SK-N-SH treated with all-trans-retinoic acid at 6 μM for 48 hours (cell line): ENCODE results near the gene SLX4IP.

Source experiments
- ATAC-seq: fragments of 200-7000 bp; cut with Tn5 transposase; 3 replicates; pipeline ENCODE4 v1.9.1; 2020; ENCODE audit warnings: mild to moderate bottlenecking, moderate library complexity
- ARNTL ChIP-seq: fragments of 450-650 bp; formaldehyde crosslinking; IDR thresholded peaks from 2 replicates; pipeline ENCODE4 v1.5.0; 2020; ENCODE audit warnings: low read depth, mild to moderate bottlenecking, moderate library complexity, borderline replicate concordance
- CREB5 ChIP-seq: fragments of 250-450 bp; sonication (Bioruptor Pico); IDR thresholded peaks from 2 replicates; pipeline ENCODE4 v1.5.1; 2020; ENCODE audit warnings: low read depth, mild to moderate bottlenecking, moderate library complexity
- CSDC2 ChIP-seq: fragments of 250-450 bp; sonication (Bioruptor Pico); IDR thresholded peaks from 2 replicates; pipeline ENCODE4 v1.5.0; 2020; ENCODE audit warnings: mild to moderate bottlenecking, moderate library complexity
- CSRNP3 ChIP-seq: fragments of 250-450 bp; sonication (Bioruptor Pico); IDR thresholded peaks from 2 replicates; pipeline ENCODE4 v1.5.1; 2021; ENCODE audit warnings: mild to moderate bottlenecking, moderate library complexity
- ESRRG ChIP-seq: fragments of 250-450 bp; sonication (Bioruptor Pico); IDR thresholded peaks from 2 replicates; pipeline ENCODE4 v1.6.1; 2021; ENCODE audit warnings: mild to moderate bottlenecking
- GLIS3 ChIP-seq: fragments of 250-450 bp; sonication (Bioruptor Pico); IDR thresholded peaks from 2 replicates; pipeline ENCODE4 v1.5.0; 2020; ENCODE audit warnings: mild to moderate bottlenecking, moderate library complexity
- OSR1 ChIP-seq: fragments of 250-450 bp; sonication (Bioruptor Pico); IDR thresholded peaks from 2 replicates; pipeline ENCODE4 v1.8.0; 2022; ENCODE audit warnings: moderate library complexity, mild to moderate bottlenecking, inconsistent platforms
- PATZ1 ChIP-seq: fragments of 250-450 bp; sonication (Bioruptor Pico); IDR thresholded peaks from 2 replicates; pipeline ENCODE4 v1.8.0; 2020; ENCODE audit warnings: mild to moderate bottlenecking, moderate library complexity, borderline replicate concordance
- POU6F1 ChIP-seq: fragments of 250-450 bp; sonication (Bioruptor Pico); IDR thresholded peaks from 2 replicates; pipeline ENCODE4 v1.8.0; 2021; ENCODE audit warnings: low read depth, mild to moderate bottlenecking, moderate library complexity, borderline replicate concordance
- PPARA ChIP-seq: fragments of 250-450 bp; sonication (Bioruptor Pico); IDR thresholded peaks from 2 replicates; pipeline ENCODE4 v1.5.0; 2020; ENCODE audit warnings: mild to moderate bottlenecking, borderline replicate concordance
- RARB ChIP-seq: fragments of 250-450 bp; sonication (Bioruptor Pico); IDR thresholded peaks from 2 replicates; pipeline ENCODE4 v1.8.0; 2021; ENCODE audit warnings: mild to moderate bottlenecking, moderate library complexity
- SNAI2 ChIP-seq: fragments of 250-450 bp; sonication (Bioruptor Pico); IDR thresholded peaks from 2 replicates; pipeline ENCODE4 v1.5.0; 2020; ENCODE audit warnings: mild to moderate bottlenecking, moderate library complexity
- TCF4 ChIP-seq: fragments of 250-450 bp; sonication (Bioruptor Pico); IDR thresholded peaks from 2 replicates; pipeline ENCODE4 v1.8.0; 2021; ENCODE audit warnings: mild to moderate bottlenecking, moderate library complexity, borderline replicate concordance
- TOX ChIP-seq: fragments of 250-450 bp; sonication (Bioruptor Pico); IDR thresholded peaks from 2 replicates; pipeline ENCODE4 v1.8.0; 2021; ENCODE audit warnings: mild to moderate bottlenecking, moderate library complexity, borderline replicate concordance
- ZC3H10 ChIP-seq: fragments of 250-450 bp; sonication (Bioruptor Pico); IDR thresholded peaks from 2 replicates; pipeline ENCODE4 v1.5.1; 2021; ENCODE audit warnings: mild to moderate bottlenecking, moderate library complexity
- ZFP3 ChIP-seq: fragments of 250-450 bp; sonication (Bioruptor Pico); IDR thresholded peaks from 2 replicates; pipeline ENCODE4 v1.5.0; 2020; ENCODE audit warnings: mild to moderate bottlenecking, moderate library complexity
- ZFP30 ChIP-seq: fragments of 450-650 bp; formaldehyde crosslinking; IDR thresholded peaks from 2 replicates; pipeline ENCODE4 v1.5.0; 2022; ENCODE audit warnings: mild to moderate bottlenecking, moderate library complexity
- ZNF565 ChIP-seq: fragments of 450-650 bp; formaldehyde crosslinking; conservative IDR thresholded peaks from 2 replicates; pipeline ENCODE4 v1.5.0; 2020; ENCODE audit warnings: low read depth, mild to moderate bottlenecking, moderate library complexity
- ZNF70 ChIP-seq: fragments of 450-650 bp; formaldehyde crosslinking; IDR thresholded peaks from 2 replicates; pipeline ENCODE4 v1.5.0; 2020; ENCODE audit warnings: mild to moderate bottlenecking, moderate library complexity
- ZNF8 ChIP-seq: fragments of 450-650 bp; formaldehyde crosslinking; IDR thresholded peaks from 2 replicates; pipeline ENCODE4 v1.5.0; 2020; ENCODE audit warnings: mild to moderate bottlenecking, moderate library complexity
- TF ChIP-seq, protein P1 (sequence below): fragments of 250-450 bp; sonication (Bioruptor Pico); IDR thresholded peaks from 2 replicates; pipeline ENCODE4 v1.5.0; 2020; ENCODE audit warnings: mild to moderate bottlenecking, moderate library complexity

The SLX4IP gene

DNA sequence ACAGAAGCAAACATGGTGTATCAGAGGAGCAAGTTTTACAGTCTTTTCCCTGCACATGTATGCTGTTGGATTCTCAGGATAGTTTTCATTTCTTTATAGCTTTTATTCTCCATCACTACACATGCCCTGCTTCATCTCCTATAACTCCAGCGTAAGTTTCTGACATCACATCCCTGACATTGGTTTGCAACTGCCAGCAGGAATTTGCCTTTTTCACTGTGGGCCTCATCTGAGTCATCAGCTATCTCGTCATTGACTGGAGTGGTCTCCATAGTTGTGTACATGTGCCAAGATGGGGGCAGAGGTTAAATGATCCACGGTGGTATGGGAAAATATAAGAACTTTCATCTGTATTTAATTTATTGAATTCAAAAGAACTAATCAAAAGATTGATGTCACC is 96.7 kb downstream of the SLX4IP start:
- peak; percentile 67 for ATAC-seq
- TF ChIP-seq TOX (CRISPR knock-in tag) (peak; percentile 94; the same call in 1 of the 2 replicates), ZFP3 (CRISPR knock-in tag) (no peak)

DNA sequence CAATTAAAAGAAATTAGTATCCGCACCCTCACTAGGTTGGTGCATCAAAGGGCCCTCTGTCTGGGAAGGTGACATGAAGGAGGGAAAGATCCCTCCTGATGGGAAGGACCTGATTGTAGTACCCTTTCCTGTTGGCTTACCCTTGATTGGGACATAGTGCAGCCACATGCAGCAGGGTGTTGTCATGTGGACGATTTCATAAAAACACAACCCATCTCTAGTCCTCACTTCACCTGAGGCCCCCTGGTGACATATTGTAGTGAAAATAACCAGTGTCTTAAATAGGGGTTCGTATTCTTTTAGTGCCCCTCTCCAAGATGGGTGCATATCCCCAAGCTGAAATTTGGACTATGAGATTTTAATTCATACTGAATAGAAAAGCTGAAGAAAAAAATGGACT is 97.3 kb downstream of the SLX4IP start:
- TF ChIP-seq ZNF70 (CRISPR knock-in tag) (no peak), ARNTL (CRISPR knock-in tag) (no peak), TOX (CRISPR knock-in tag) (no peak), ESRRG (CRISPR knock-in tag) (no peak), CREB5 (CRISPR knock-in tag) (no peak), TCF4 (CRISPR knock-in tag) (no peak), ZFP30 (CRISPR knock-in tag) (no peak), SNAI2 (CRISPR knock-in tag) (no peak), OSR1 (CRISPR knock-in tag) (no peak), PATZ1 (CRISPR knock-in tag) (no peak), PPARA (CRISPR knock-in tag) (no peak), ZFP3 (CRISPR knock-in tag) (no peak), POU6F1 (CRISPR knock-in tag) (no peak), RARB (CRISPR knock-in tag) (no peak)
- ATAC-seq = no peak

DNA sequence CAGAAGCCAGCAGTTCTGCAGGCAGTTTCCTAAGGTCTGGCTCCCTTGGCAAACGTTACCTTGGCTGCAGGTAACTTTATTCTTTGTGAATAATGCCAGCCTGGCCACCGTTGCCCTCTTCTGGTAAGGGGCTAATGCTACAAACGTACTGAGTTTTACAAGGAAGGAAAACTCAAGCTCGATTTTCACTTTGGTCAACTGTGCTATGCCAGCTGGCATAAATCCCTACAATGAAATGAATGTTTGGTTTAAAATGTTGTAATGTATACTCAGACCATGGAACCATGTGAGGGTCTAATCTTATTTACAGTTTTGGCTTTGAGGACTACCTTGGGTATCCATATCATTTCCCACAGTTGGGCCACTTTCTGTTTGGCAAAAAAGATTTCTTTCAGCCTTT is 101.4 kb downstream of the SLX4IP start:
- ATAC-seq = peak; percentile 61
- TF ChIP-seq ARNTL (CRISPR knock-in tag) (no peak), TCF4 (CRISPR knock-in tag) (no peak), POU6F1 (CRISPR knock-in tag) (no peak), GLIS3 (CRISPR knock-in tag) (no peak), ZFP30 (CRISPR knock-in tag) (no peak), ESRRG (CRISPR knock-in tag) (no peak), CSDC2 (CRISPR knock-in tag) (no peak)

DNA sequence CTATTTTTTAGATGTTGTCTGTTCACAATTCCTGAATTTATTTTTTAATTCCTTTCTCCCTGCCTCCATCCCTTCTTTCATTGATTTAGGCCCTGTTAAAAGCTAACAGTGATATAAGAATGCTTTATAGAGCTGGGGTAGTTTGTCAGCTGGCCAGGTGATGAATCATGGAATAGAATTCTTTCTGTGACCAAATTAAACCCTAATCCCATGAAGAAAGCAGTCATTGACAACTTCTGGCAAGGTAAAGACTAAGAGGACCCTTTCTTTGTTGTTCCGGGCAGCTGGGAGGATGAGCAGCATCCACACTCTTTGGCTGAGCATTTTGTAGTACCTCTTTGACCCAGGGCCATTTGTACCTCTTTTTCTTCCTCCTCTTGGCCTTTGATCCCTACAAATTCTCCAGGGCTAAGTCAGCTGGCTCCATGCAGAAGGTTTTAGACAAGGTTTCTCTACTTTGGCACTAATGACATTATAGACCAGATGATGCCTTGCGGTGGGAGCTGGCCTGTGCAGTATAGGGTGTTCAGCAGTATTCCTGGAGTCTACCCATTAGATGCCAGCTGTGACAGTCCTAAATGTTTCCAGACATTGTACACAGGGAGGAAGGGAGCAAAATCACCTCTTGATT is 102.9 kb downstream of the SLX4IP start:
- peak; percentile 25; the same call in 1 of the 3 replicates for ATAC-seq
- TF ChIP-seq CSRNP3 (CRISPR knock-in tag) (no peak), ZFP30 (CRISPR knock-in tag) (no peak), ZNF565 (no peak), ZC3H10 (CRISPR knock-in tag) (no peak), SNAI2 (CRISPR knock-in tag) (no peak), PATZ1 (CRISPR knock-in tag) (no peak), ZNF8 (no peak), ZNF70 (CRISPR knock-in tag) (no peak), RARB (CRISPR knock-in tag) (no peak)
- TF ChIP-seq, protein P1, sequence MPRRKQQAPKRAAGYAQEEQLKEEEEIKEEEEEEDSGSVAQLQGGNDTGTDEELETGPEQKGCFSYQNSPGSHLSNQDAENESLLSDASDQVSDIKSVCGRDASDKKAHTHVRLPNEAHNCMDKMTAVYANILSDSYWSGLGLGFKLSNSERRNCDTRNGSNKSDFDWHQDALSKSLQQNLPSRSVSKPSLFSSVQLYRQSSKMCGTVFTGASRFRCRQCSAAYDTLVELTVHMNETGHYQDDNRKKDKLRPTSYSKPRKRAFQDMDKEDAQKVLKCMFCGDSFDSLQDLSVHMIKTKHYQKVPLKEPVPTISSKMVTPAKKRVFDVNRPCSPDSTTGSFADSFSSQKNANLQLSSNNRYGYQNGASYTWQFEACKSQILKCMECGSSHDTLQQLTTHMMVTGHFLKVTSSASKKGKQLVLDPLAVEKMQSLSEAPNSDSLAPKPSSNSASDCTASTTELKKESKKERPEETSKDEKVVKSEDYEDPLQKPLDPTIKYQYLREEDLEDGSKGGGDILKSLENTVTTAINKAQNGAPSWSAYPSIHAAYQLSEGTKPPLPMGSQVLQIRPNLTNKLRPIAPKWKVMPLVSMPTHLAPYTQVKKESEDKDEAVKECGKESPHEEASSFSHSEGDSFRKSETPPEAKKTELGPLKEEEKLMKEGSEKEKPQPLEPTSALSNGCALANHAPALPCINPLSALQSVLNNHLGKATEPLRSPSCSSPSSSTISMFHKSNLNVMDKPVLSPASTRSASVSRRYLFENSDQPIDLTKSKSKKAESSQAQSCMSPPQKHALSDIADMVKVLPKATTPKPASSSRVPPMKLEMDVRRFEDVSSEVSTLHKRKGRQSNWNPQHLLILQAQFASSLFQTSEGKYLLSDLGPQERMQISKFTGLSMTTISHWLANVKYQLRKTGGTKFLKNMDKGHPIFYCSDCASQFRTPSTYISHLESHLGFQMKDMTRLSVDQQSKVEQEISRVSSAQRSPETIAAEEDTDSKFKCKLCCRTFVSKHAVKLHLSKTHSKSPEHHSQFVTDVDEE = no peak
